AG04450 (cell line): ENCODE data around the gene ZFP69. TPM values are rescaled to one million over a fixed set of nuclear protein-coding genes. Genes with fewer than 3 reads are reported as not detected.

Experiments
- CTCF ChIA-PET: fragments of 300-600, 350-600 bp; formaldehyde crosslinking; extraction: SDS; loops from one replicate; lab custom pipeline; 2022; ENCODE audit warnings: antibody characterized with exemption, inconsistent platforms; lab: Charles Lee
- POLR2A ChIA-PET: fragments of 350-600 bp; formaldehyde crosslinking; extraction: SDS; loops from one replicate; lab custom pipeline; 2021; ENCODE audit warnings: antibody characterized with exemption, inconsistent platforms; lab: Yijun Ruan, JAX
- DNase-seq: peaks from one replicate; pipeline ENCODE4 v3.0.0-alpha.2; 2011; ENCODE audit warnings: low read depth, low spot score
- H3K27ac ChIP-seq: one replicate; pipeline ENCODE4 v1.5.1; 2012; ENCODE audit warnings: low read depth, low read length, control low read depth
- H3K27me3 ChIP-seq: one replicate; pipeline ENCODE4 v1.6.0; 2012; ENCODE audit warnings: low read length; ENCODE audit not compliant: control insufficient read depth, insufficient read depth
- H3K4me3 ChIP-seq: 2 replicates; pipeline ENCODE4 v1.5.1; 2011; ENCODE audit warnings: mild to moderate bottlenecking, low read depth, low read length, control low read depth
- H3K9me3 ChIP-seq: 2 replicates; pipeline ENCODE4 v1.5.1; 2012; ENCODE audit warnings: low read length; ENCODE audit not compliant: control insufficient read depth, insufficient read depth
- CTCF ChIP-seq: IDR thresholded peaks from 2 replicates; pipeline ENCODE4 v1.5.1; 2011; ENCODE audit warnings: low read depth, low read length, control low read depth, inconsistent platforms
- polyA plus RNA-seq: library from polyadenylated mRNA; depleted of rRNA; stranded (reverse); fragments of >200 nt; gene quantifications from 2 replicates; pipeline ENCODE4 v1.2.3, GENCODE V29; 2011

The ZFP69 gene
- polyA plus RNA-seq, 1 experiment = 3.1 TPM

- POLR2A ChIA-PET = interaction anchor here (1.8 kb wide), 2 partner anchors 10 to 58 kb away, joined by 4 to 12 read pairs; partner anchors contain the start of gene ZFP69B
- no peak for TF ChIP-seq CTCF
- peak overlapping the region; percentile 82 for H3K4me3 ChIP-seq
- peaks cover 37% of the 10 kb centered on the region for H3K9me3 ChIP-seq
- no peaks in the 10 kb centered on the region for H3K27me3 ChIP-seq
- CTCF ChIA-PET = interaction anchor here (1.0 kb wide), 2 partner anchors 9 to 24 kb away, joined by 3 to 4 read pairs; no protein-coding TSS in a partner anchor
- no peak for DNase-seq
- peak overlapping the region; percentile 39 for H3K27ac ChIP-seq
Measured at GRCh38 chr1:40507973-40508372, 30.9 kb downstream of the ZFP69 start.

GRCh38 chr1:40508375-40509341, 31.6 kb downstream of the ZFP69 start, which contains the start of gene EXO5:
Gene EXO5 (plus strand): TSS chr1:40508767. CDS start chr1:40514545, 5,778 bp downstream.
- no peak for TF ChIP-seq CTCF
- DNase-seq = no peak
- CTCF ChIA-PET = interaction anchor here (1.0 kb wide), 2 partner anchors 8 to 24 kb away, joined by 3 to 4 read pairs; no protein-coding TSS in a partner anchor

GRCh38 chr1:40519517-40519916, 42.4 kb downstream of the ZFP69 start:
- Histone ChIP-seq H3K4me3 (no peak overlapping the region), H3K27me3 (no peaks in the 10 kb centered on the region), H3K9me3 (peaks cover 57% of the 10 kb centered on the region), H3K27ac (no peak overlapping the region)
- TF ChIP-seq CTCF = no peak
- ChIA-PET CTCF (interaction anchor here (2.0 kb wide), 1 partner anchor 13 kb away, joined by 6 read pairs; no protein-coding TSS in a partner anchor), POLR2A (no interaction called here)
- DNase-seq = no peak

More at GRCh38 chr1:40508375-40509341, 31.6 kb downstream of the ZFP69 start, which contains the start of gene EXO5:
- H3K27ac ChIP-seq = peak within 1 kb of the TSS; percentile 75
- peak within 1 kb of the TSS; percentile 82 for H3K4me3 ChIP-seq
- H3K27me3 ChIP-seq = no peaks in the 10 kb centered on the region
- peaks cover 35% of the 10 kb centered on the region for H3K9me3 ChIP-seq
- POLR2A ChIA-PET = interaction anchor here (0.6 to 1.8 kb wide), 3 partner anchors 10 to 217 kb away, joined by 3 to 12 read pairs (median 4); partner anchors contain the start of gene ZFP69B

- CTCF ChIA-PET = no interaction called here
Measured at GRCh38 chr1:40530735-40531380, 53.8 kb downstream of the ZFP69 start.

More at GRCh38 chr1:40530735-40531380, 53.8 kb downstream of the ZFP69 start:
- no peak for DNase-seq
- Histone ChIP-seq H3K4me3 (peak overlapping the region; percentile 89), H3K27me3 (no peaks in the 10 kb centered on the region), H3K9me3 (no peaks in the 10 kb centered on the region), H3K27ac (peak overlapping the region; percentile 77)
- POLR2A ChIA-PET = interaction anchor here (0.9 to 1.2 kb wide), 2 partner anchors 81 to 161 kb away, joined by 3 to 6 read pairs; partner anchors contain the start of genes NFYC and ZFP69B
- TF ChIP-seq CTCF = no peak
